Smooth muscle cell (in vitro differentiated cells): ENCODE results near the gene TBC1D8. TPM values are rescaled to one million over a fixed set of nuclear protein-coding genes. Genes with fewer than 3 reads are reported as not detected.
A peak's percentile ranks its signal among the peaks of the same experiment; 100 is the strongest.

Experiments used
- DNase-seq: peaks from one replicate; lab custom pipeline; 2025; ENCODE audit not compliant: unreplicated experiment; lab: John Stamatoyannopoulos, UW
- H2AFZ ChIP-seq: fragments of 200-600 bp; sonication (generic); 2 replicates; pipeline ENCODE4 v1.6.0; 2016; ENCODE audit warnings: antibody characterized with exemption, low read depth, mild to moderate bottlenecking
- H3F3A ChIP-seq: fragments of 200-600 bp; sonication (generic); 2 replicates; pipeline ENCODE4 v1.6.0; 2017; ENCODE audit warnings: antibody characterized with exemption, low read depth
- H3K27ac ChIP-seq: fragments of 200-600 bp; sonication (generic); 2 replicates; pipeline ENCODE4 v1.5.1; 2016; ENCODE audit warnings: low read depth, mild to moderate bottlenecking
- H3K27me3 ChIP-seq: fragments of 200-600 bp; sonication (generic); 2 replicates; pipeline ENCODE4 v1.6.1; 2016; ENCODE audit warnings: low read depth, mild to moderate bottlenecking
- H3K36me3 ChIP-seq: fragments of 200-600 bp; sonication (generic); 2 replicates; pipeline ENCODE4 v1.5.1; 2016; ENCODE audit warnings: low read depth
- H3K4me1 ChIP-seq: fragments of 200-600 bp; sonication (generic); 2 replicates; pipeline ENCODE4 v1.5.1; 2016; ENCODE audit warnings: low read depth
- H3K4me2 ChIP-seq: fragments of 200-600 bp; sonication (generic); 2 replicates; pipeline ENCODE4 v1.6.0; 2016; ENCODE audit warnings: mild to moderate bottlenecking
- H3K4me3 ChIP-seq: fragments of 200-600 bp; sonication (generic); 2 replicates; pipeline ENCODE4 v1.5.1; 2016; ENCODE audit warnings: mild to moderate bottlenecking
- H3K79me2 ChIP-seq: fragments of 200-600 bp; sonication (generic); 2 replicates; pipeline ENCODE4 v1.6.0; 2016; ENCODE audit warnings: low read depth, mild to moderate bottlenecking
- H3K9ac ChIP-seq: fragments of 200-600 bp; sonication (generic); 2 replicates; pipeline ENCODE4 v1.6.0; 2016; ENCODE audit warnings: low read depth
- H3K9me3 ChIP-seq: fragments of 200-600 bp; sonication (generic); replicated peaks from 2 replicates; pipeline ENCODE4 v1.5.1; 2016; ENCODE audit warnings: low read depth
- H4K20me1 ChIP-seq: fragments of 200-600 bp; sonication (generic); 2 replicates; pipeline ENCODE4 v1.6.0; 2016; ENCODE audit warnings: low read depth
- CTCF ChIP-seq: fragments of 200-600 bp; sonication (generic); IDR thresholded peaks from 2 replicates; pipeline ENCODE4 v1.5.1; 2017; ENCODE audit warnings: borderline replicate concordance, mild to moderate bottlenecking, antibody characterized with exemption; ENCODE audit not compliant: insufficient read depth, poor library complexity, severe bottlenecking
- WGBS: methylation state at CpG from one replicate; pipeline ENCODE4 v1.1.7; 2016; ENCODE audit warnings: low lambda C conversion rate; 5-methylcytosine and 5-hydroxymethylcytosine counted together
- polyA plus RNA-seq: library from polyadenylated mRNA; unstranded; fragments of >200 nt; fragmentation: Nextera tagmentation; extraction: Ambion mirVana; gene quantifications from 2 replicates; pipeline ENCODE4 v1.2.1, GENCODE V29; 2016
- total RNA-seq: library from RNA; depleted of rRNA; stranded (reverse); fragments of >200 nt; gene quantifications from 2 replicates; pipeline ENCODE4 v1.2.3, GENCODE V29; 2014

TBC1D8 gene
- total and polyA plus RNA-seq, 2 experiments from 2014 or later = 0.89 to 15.1 TPM

- WGBS = 97% methylated on average over 19 of the region's 19 CpGs
- Histone ChIP-seq H3K9ac (no peak overlapping the region), H2AFZ (no peak overlapping the region), H3K4me2 (no peak overlapping the region), H3K36me3 (no peaks in the 10 kb centered on the region), H3K27me3 (no peaks in the 10 kb centered on the region), H3K4me1 (no peaks in the 10 kb centered on the region), H3K79me2 (no peaks in the 10 kb centered on the region), H3K9me3 (no peaks in the 10 kb centered on the region), H3K4me3 (no peak overlapping the region), H3K27ac (no peak overlapping the region), H4K20me1 (no peaks in the 10 kb centered on the region), H3F3A (no peaks in the 10 kb centered on the region)
- DNase-seq = no peak
- TF ChIP-seq CTCF = no peak
Measured at GRCh38 chr2:101037161-101037755, 113.9 kb downstream of the TBC1D8 start.

- DNase-seq = no peak
- 95% methylated on average over 2 of the region's 2 CpGs for WGBS
- no peak overlapping the region for H3K27ac ChIP-seq
- no peak overlapping the region for H3K4me3 ChIP-seq
- no peaks in the 10 kb centered on the region for H3K36me3 ChIP-seq
- H3F3A ChIP-seq = no peaks in the 10 kb centered on the region
- no peak overlapping the region for H3K9ac ChIP-seq
- H3K27me3 ChIP-seq = no peaks in the 10 kb centered on the region
- no peak overlapping the region for H3K4me2 ChIP-seq
- no peak overlapping the region for H2AFZ ChIP-seq
- H3K79me2 ChIP-seq = no peaks in the 10 kb centered on the region
- no peaks in the 10 kb centered on the region for H3K4me1 ChIP-seq
- TF ChIP-seq CTCF = peak; percentile 56
- no peaks in the 10 kb centered on the region for H4K20me1 ChIP-seq
- H3K9me3 ChIP-seq = no peaks in the 10 kb centered on the region
Measured at GRCh38 chr2:101036562-101036961, 114.6 kb downstream of the TBC1D8 start.

GRCh38 chr2:101032084-101032776, 119.0 kb downstream of the TBC1D8 start:
- no peak for DNase-seq
- Histone ChIP-seq H3K27me3 (no peaks in the 10 kb centered on the region), H3K79me2 (no peaks in the 10 kb centered on the region), H4K20me1 (no peaks in the 10 kb centered on the region), H2AFZ (no peak overlapping the region), H3K36me3 (no peaks in the 10 kb centered on the region), H3K27ac (no peak overlapping the region), H3F3A (no peaks in the 10 kb centered on the region), H3K9ac (no peak overlapping the region), H3K4me2 (no peak overlapping the region), H3K4me1 (no peaks in the 10 kb centered on the region), H3K4me3 (no peak overlapping the region), H3K9me3 (no peaks in the 10 kb centered on the region)
- no peak for TF ChIP-seq CTCF
- WGBS = 92% methylated on average over 15 of the region's 15 CpGs
